H9 (cell line): Measurements from ENCODE around the gene OR5K2. TPM values are rescaled to one million over a fixed set of nuclear protein-coding genes. Genes with fewer than 3 reads are reported as not detected.

Source experiments
- DNase-seq: peaks from one replicate; pipeline ENCODE4 v3.0.0-alpha.2; 2017
- H2AFZ ChIP-seq: one replicate; pipeline ENCODE4 v1.6.1; 2013; ENCODE audit warnings: mild to moderate bottlenecking, low read length, control low read depth, moderate library complexity
- H2AK5ac ChIP-seq: 2 replicates; pipeline ENCODE4 v1.6.1; 2013; ENCODE audit warnings: low read length, control low read depth, mixed read lengths; ENCODE audit not compliant: insufficient read length
- H2BK120ac ChIP-seq: one replicate; pipeline ENCODE4 v1.6.1; 2013; ENCODE audit warnings: low read depth, mild to moderate bottlenecking, low read length, control low read depth, inconsistent platforms; ENCODE audit not compliant: poor library complexity, severe bottlenecking
- H2BK12ac ChIP-seq: 2 replicates; pipeline ENCODE4 v1.6.1; 2013; ENCODE audit warnings: low read length, control low read depth, mixed read lengths, low read depth; ENCODE audit not compliant: insufficient read length
- H2BK15ac ChIP-seq: 2 replicates; pipeline ENCODE4 v1.6.1; 2013; ENCODE audit warnings: low read depth, low read length, control low read depth
- H2BK20ac ChIP-seq: one replicate; pipeline ENCODE4 v1.6.1; 2013; ENCODE audit warnings: low read depth, mild to moderate bottlenecking, low read length, control low read depth, inconsistent platforms; ENCODE audit not compliant: poor library complexity, severe bottlenecking
- H2BK5ac ChIP-seq: 2 replicates; pipeline ENCODE4 v1.6.1; 2013; ENCODE audit warnings: low read length, control low read depth, mixed read lengths; ENCODE audit not compliant: insufficient read length
- H3K14ac ChIP-seq: 2 replicates; pipeline ENCODE4 v1.6.1; 2013; ENCODE audit warnings: low read length, control low read depth; ENCODE audit not compliant: insufficient read depth
- H3K18ac ChIP-seq: 2 replicates; pipeline ENCODE4 v1.6.1; 2013; ENCODE audit warnings: low read depth, mild to moderate bottlenecking, mixed read lengths, low read length, control low read depth; ENCODE audit not compliant: insufficient read length
- H3K23ac ChIP-seq: 2 replicates; pipeline ENCODE4 v1.6.1; 2013; ENCODE audit warnings: low read length, control low read depth, mixed read lengths, low read depth; ENCODE audit not compliant: insufficient read length
- H3K23me2 ChIP-seq: 2 replicates; pipeline ENCODE4 v1.6.1; 2013; ENCODE audit warnings: low read depth, mild to moderate bottlenecking, mixed read lengths, low read length, control low read depth; ENCODE audit not compliant: insufficient read length, poor library complexity, severe bottlenecking
- H3K27ac ChIP-seq: 2 replicates; pipeline ENCODE4 v1.5.1; 2013; ENCODE audit warnings: low read length, control low read depth, mixed read lengths, low read depth; ENCODE audit not compliant: insufficient read length
- H3K27me3 ChIP-seq: 2 replicates; pipeline ENCODE4 v1.6.1; 2013; ENCODE audit warnings: low read length, control low read depth, inconsistent platforms; ENCODE audit not compliant: insufficient read depth
- H3K4ac ChIP-seq: 2 replicates; pipeline ENCODE4 v1.6.1; 2013; ENCODE audit warnings: low read depth, mild to moderate bottlenecking, control low read depth, inconsistent platforms, low read length, moderate library complexity
- H3K4me1 ChIP-seq: 2 replicates; pipeline ENCODE4 v1.6.1; 2013; ENCODE audit warnings: low read length, control low read depth, inconsistent platforms; ENCODE audit not compliant: insufficient read depth
- H3K4me2 ChIP-seq: 2 replicates; pipeline ENCODE4 v1.6.1; 2013; ENCODE audit warnings: low read length, control low read depth, mixed read lengths; ENCODE audit not compliant: insufficient read length, insufficient read depth
- H3K56ac ChIP-seq: 2 replicates; pipeline ENCODE4 v1.6.1; 2013; ENCODE audit warnings: low read depth, mild to moderate bottlenecking, mixed read lengths, low read length, control low read depth; ENCODE audit not compliant: insufficient read length
- H3K79me1 ChIP-seq: 2 replicates; pipeline ENCODE4 v1.6.1; 2013; ENCODE audit warnings: low read depth, mild to moderate bottlenecking, moderate library complexity, low read length, control low read depth, inconsistent platforms; ENCODE audit not compliant: insufficient read depth, poor library complexity, severe bottlenecking
- H3K79me2 ChIP-seq: 2 replicates; pipeline ENCODE4 v1.6.1; 2013; ENCODE audit warnings: low read length, control low read depth, inconsistent platforms; ENCODE audit not compliant: insufficient read depth
- H3K9ac ChIP-seq: 2 replicates; pipeline ENCODE4 v1.6.1; 2013; ENCODE audit warnings: low read length, control low read depth, mixed read lengths; ENCODE audit not compliant: insufficient read length; ENCODE audit errors: extremely low read depth
- H3K9me3 ChIP-seq: one replicate; pipeline ENCODE4 v1.6.1; 2013; ENCODE audit warnings: low read depth, low read length, inconsistent platforms; ENCODE audit not compliant: control insufficient read depth
- H3T11ph ChIP-seq: one replicate; pipeline ENCODE4 v1.6.1; 2013; ENCODE audit warnings: mild to moderate bottlenecking, low read length, control low read depth, inconsistent platforms
- H4K20me1 ChIP-seq: one replicate; pipeline ENCODE4 v1.6.1; 2013; ENCODE audit not compliant: control insufficient read depth, insufficient read length, insufficient read depth
- H4K5ac ChIP-seq: 2 replicates; pipeline ENCODE4 v1.6.1; 2013; ENCODE audit warnings: low read depth, mild to moderate bottlenecking, mixed read lengths, low read length, control low read depth; ENCODE audit not compliant: insufficient read length
- H4K8ac ChIP-seq: replicated peaks from 2 replicates; pipeline ENCODE4 v1.6.1; 2013; ENCODE audit warnings: low read length, control low read depth, mixed read lengths, low read depth; ENCODE audit not compliant: insufficient read length
- H4K91ac ChIP-seq: 2 replicates; pipeline ENCODE4 v1.6.1; 2013; ENCODE audit warnings: low read depth, mild to moderate bottlenecking, moderate library complexity, mixed read lengths, low read length, control low read depth; ENCODE audit not compliant: insufficient read length
- H3K27ac Mint-ChIP-seq, 3 experiments: 2 replicates in 2 of 3; 3 replicates in 1 of 3; pipeline ENCODE4 v1.8.0; 2020 to 2021; ENCODE audit warnings: mixed read lengths in 3 of 3, mild to moderate bottlenecking in 1 of 3, moderate library complexity in 1 of 3
- H3K27me3 Mint-ChIP-seq: 2 replicates; pipeline ENCODE4 v1.8.0; 2021; ENCODE audit warnings: low read depth, mild to moderate bottlenecking, moderate library complexity, mixed read lengths
- H3K36me3 Mint-ChIP-seq, 3 experiments: 2 replicates in 2 of 3; 3 replicates in 1 of 3; pipeline ENCODE4 v1.8.0; 2020 to 2021; ENCODE audit warnings: low read depth in 3 of 3, mixed read lengths in 3 of 3; ENCODE audit not compliant: insufficient read depth in 1 of 3
- H3K4me1 Mint-ChIP-seq, 2 experiments: 2 replicates each; pipeline ENCODE4 v1.8.0; 2020; ENCODE audit warnings: mixed read lengths in 2 of 2
- H3K4me3 Mint-ChIP-seq, 2 experiments: 2 replicates in 1 of 2; 3 replicates in 1 of 2; pipeline ENCODE4 v1.8.0; 2020 to 2021; ENCODE audit warnings: mild to moderate bottlenecking in 2 of 2, mixed read lengths in 2 of 2, moderate library complexity in 1 of 2
- H3K9me3 Mint-ChIP-seq, 2 experiments: 2 replicates in 1 of 2; 3 replicates in 1 of 2; pipeline ENCODE4 v1.8.0; 2020; ENCODE audit warnings: mild to moderate bottlenecking in 2 of 2, mixed read lengths in 2 of 2, moderate library complexity in 1 of 2
- WGBS: extraction: QIAGEN DNeasy Blood & Tissue Kit; methylation state at CpG from one replicate; pipeline ENCODE4 v1.1.7; 2013; ENCODE audit warnings: missing lambda C conversion rate, low lambda C conversion rate, mixed read lengths; ENCODE audit not compliant: insufficient read length; ENCODE audit errors: extremely low coverage; 5-methylcytosine and 5-hydroxymethylcytosine counted together
- total RNA-seq: library from RNA; stranded (reverse); gene quantifications from 2 replicates; pipeline ENCODE4 v1.2.1, GENCODE V29; 2021
- TF ChIP-seq, protein P1 (sequence below): fragments of 200-600 bp; sonication (generic); conservative IDR thresholded peaks from 3 replicates; pipeline ENCODE4 v1.8.0; 2021; ENCODE audit warnings: antibody characterized with exemption, mild to moderate bottlenecking

OR5K2 gene
- total RNA-seq, 1 experiment from 2014 or later, result not detected

DNA sequence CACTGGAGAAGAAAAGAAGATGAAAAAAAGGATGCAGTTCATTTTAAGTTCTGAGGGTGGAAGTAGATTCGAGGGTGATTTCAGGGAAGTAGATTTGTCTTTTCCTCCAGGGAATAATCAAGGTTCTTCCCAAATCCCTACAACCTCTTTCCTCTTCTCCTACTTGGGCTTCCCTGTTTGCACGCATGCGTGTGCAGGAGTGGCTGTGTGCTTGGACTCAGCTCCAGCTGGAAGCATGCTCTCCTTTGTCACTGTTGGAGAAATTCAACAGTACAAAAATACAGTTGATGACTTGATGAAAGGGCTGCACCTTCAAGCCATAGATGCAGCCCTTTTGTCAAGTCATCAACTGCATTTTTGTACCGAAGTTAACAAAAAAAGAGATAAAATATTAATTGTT lies 3.8 kb downstream of the OR5K2 start:
- H3K36me3 Mint-ChIP-seq, result no peaks in the 10 kb centered on the region
- no peak overlapping the region for H3K4me2 ChIP-seq
- H3K79me1 ChIP-seq, result no peaks in the 10 kb centered on the region
- H3K23me2 ChIP-seq, result no peaks in the 10 kb centered on the region
- no peak overlapping the region for H3K9ac ChIP-seq
- no peak overlapping the region for H4K8ac ChIP-seq
- no peak overlapping the region for H3K18ac ChIP-seq
- no peak overlapping the region for H3T11ph ChIP-seq
- no peaks in the 10 kb centered on the region for H4K20me1 ChIP-seq
- H3K56ac ChIP-seq, result no peak overlapping the region
- no peak overlapping the region for H2BK12ac ChIP-seq
- peaks cover 2% of the 10 kb centered on the region; the same call in 1 of the 2 replicates for H3K27me3 Mint-ChIP-seq
- H2BK15ac ChIP-seq, result no peak overlapping the region
- H2BK5ac ChIP-seq, result no peak overlapping the region
- H4K5ac ChIP-seq, result no peak overlapping the region
- H3K4me1 Mint-ChIP-seq, result no peaks in the 10 kb centered on the region
- WGBS, result no CpG with 5 or more reads among the region's 4 CpGs
- H3K23ac ChIP-seq, result no peak overlapping the region
- H3K27ac Mint-ChIP-seq, result no peak overlapping the region
- no peak overlapping the region for H2AK5ac ChIP-seq
- H3K79me2 ChIP-seq, result no peaks in the 10 kb centered on the region
- no peak for DNase-seq
- H2BK20ac ChIP-seq, result no peak overlapping the region
- no peak overlapping the region for H3K14ac ChIP-seq
- TF ChIP-seq, protein P1, sequence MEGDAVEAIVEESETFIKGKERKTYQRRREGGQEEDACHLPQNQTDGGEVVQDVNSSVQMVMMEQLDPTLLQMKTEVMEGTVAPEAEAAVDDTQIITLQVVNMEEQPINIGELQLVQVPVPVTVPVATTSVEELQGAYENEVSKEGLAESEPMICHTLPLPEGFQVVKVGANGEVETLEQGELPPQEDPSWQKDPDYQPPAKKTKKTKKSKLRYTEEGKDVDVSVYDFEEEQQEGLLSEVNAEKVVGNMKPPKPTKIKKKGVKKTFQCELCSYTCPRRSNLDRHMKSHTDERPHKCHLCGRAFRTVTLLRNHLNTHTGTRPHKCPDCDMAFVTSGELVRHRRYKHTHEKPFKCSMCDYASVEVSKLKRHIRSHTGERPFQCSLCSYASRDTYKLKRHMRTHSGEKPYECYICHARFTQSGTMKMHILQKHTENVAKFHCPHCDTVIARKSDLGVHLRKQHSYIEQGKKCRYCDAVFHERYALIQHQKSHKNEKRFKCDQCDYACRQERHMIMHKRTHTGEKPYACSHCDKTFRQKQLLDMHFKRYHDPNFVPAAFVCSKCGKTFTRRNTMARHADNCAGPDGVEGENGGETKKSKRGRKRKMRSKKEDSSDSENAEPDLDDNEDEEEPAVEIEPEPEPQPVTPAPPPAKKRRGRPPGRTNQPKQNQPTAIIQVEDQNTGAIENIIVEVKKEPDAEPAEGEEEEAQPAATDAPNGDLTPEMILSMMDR, result no peak
- H3K4me1 ChIP-seq, result no peaks in the 10 kb centered on the region
- H4K91ac ChIP-seq, result no peak overlapping the region
- peaks cover 0 to 4% of the 10 kb centered on the region in 2 experiments; a peak in 1 of 5 replicates for H3K9me3 Mint-ChIP-seq
- no peaks in the 10 kb centered on the region for H3K9me3 ChIP-seq
- no peak overlapping the region for H3K4me3 Mint-ChIP-seq
- H3K27ac ChIP-seq, result no peak overlapping the region
- no peak overlapping the region for H2BK120ac ChIP-seq
- no peaks in the 10 kb centered on the region for H3K27me3 ChIP-seq
- no peak overlapping the region for H2AFZ ChIP-seq
- H3K4ac ChIP-seq, result no peak overlapping the region
